Fibroblast of the conjunctiva (primary cell): ENCODE measurements around the gene SLC6A1.
A peak's percentile ranks its signal among the peaks of the same experiment; 100 is the strongest.

Source experiments
- DNase-seq: peaks from one replicate; pipeline ENCODE4 v3.0.0-alpha.2; 2010; ENCODE audit warnings: low read depth

Gene SLC6A1

GRCh38 chr3:11020764-11021163 is 28.2 kb downstream of the SLC6A1 start:
- DNase-seq = no peak

- no peak for DNase-seq
These were observed 29.1 kb downstream of the SLC6A1 start for GRCh38 chr3:11021611-11022011.

GRCh38 chr3:11022115-11022514 is 29.6 kb downstream of the SLC6A1 start:
- no peak for DNase-seq

GRCh38 chr3:11024181-11024580 is 31.6 kb downstream of the SLC6A1 start:
- DNase-seq = no peak

GRCh38 chr3:11029948-11030347 is 37.4 kb downstream of the SLC6A1 start:
- DNase-seq = no peak

GRCh38 chr3:11033871-11034270 is 41.3 kb downstream of the SLC6A1 start:
- no peak for DNase-seq

GRCh38 chr3:11034309-11034985 is 41.9 kb downstream of the SLC6A1 start:
- no peak for DNase-seq

- DNase-seq = no peak
These were observed 43.4 kb downstream of the SLC6A1 start for GRCh38 chr3:11035757-11036505.

- DNase-seq = no peak
These were observed 44.8 kb downstream of the SLC6A1 start for GRCh38 chr3:11037241-11037873.

GRCh38 chr3:11037976-11038375 is 45.4 kb downstream of the SLC6A1 start:
- no peak for DNase-seq

GRCh38 chr3:11045536-11045935 is 53.0 kb downstream of the SLC6A1 start:
- no peak for DNase-seq

GRCh38 chr3:11047500-11047899 is 55.0 kb downstream of the SLC6A1 start:
- DNase-seq = no peak

- DNase-seq = no peak
These were observed 58.2 kb downstream of the SLC6A1 start for GRCh38 chr3:11050666-11051323.

GRCh38 chr3:11053926-11054503 is 61.5 kb downstream of the SLC6A1 start:
- no peak for DNase-seq

GRCh38 chr3:11054739-11055438 is 62.3 kb downstream of the SLC6A1 start:
- no peak for DNase-seq

- DNase-seq = no peak
These were observed 62.9 kb downstream of the SLC6A1 start for GRCh38 chr3:11055496-11055895.

GRCh38 chr3:11056531-11057050 is 64.0 kb downstream of the SLC6A1 start:
- no peak for DNase-seq

- DNase-seq = no peak
These were observed 65.1 kb downstream of the SLC6A1 start for GRCh38 chr3:11057655-11058054.

GRCh38 chr3:11059090-11059798 is 66.7 kb downstream of the SLC6A1 start:
- peak; percentile 43 for DNase-seq

- DNase-seq = no peak
These were observed 67.2 kb downstream of the SLC6A1 start for GRCh38 chr3:11059799-11060115.
